ENCODE results near the gene PEX26. TPM values are rescaled to one million over a fixed set of nuclear protein-coding genes. Genes with fewer than 3 reads are reported as not detected.

Gene PEX26
- total RNA-seq, 1 donor from 2014 or later, result 49.7 TPM

GRCh38 chr22:18077087-18077638 is 627 bp upstream of the PEX26 start:
- DNase-seq (ENCODE audit: low spot score), result no peak
- H3K4me1 Mint-ChIP-seq (ENCODE audit: unreplicated experiment), result peaks cover 22% of the 10 kb centered on the region
- peak overlapping the region; percentile 99 for H3K4me3 Mint-ChIP-seq (ENCODE audit: unreplicated experiment)
- peaks cover 29% of the 10 kb centered on the region for H3K36me3 Mint-ChIP-seq (ENCODE audit: low read depth, unreplicated experiment)
- peak overlapping the region; percentile 83 for H3K27ac Mint-ChIP-seq (ENCODE audit: unreplicated experiment)
- H3K9me3 Mint-ChIP-seq (ENCODE audit: unreplicated experiment), result no peaks in the 10 kb centered on the region
- peaks cover 5% of the 10 kb centered on the region for H3K27me3 Mint-ChIP-seq (ENCODE audit: unreplicated experiment)
- TF ChIP-seq, protein P1, sequence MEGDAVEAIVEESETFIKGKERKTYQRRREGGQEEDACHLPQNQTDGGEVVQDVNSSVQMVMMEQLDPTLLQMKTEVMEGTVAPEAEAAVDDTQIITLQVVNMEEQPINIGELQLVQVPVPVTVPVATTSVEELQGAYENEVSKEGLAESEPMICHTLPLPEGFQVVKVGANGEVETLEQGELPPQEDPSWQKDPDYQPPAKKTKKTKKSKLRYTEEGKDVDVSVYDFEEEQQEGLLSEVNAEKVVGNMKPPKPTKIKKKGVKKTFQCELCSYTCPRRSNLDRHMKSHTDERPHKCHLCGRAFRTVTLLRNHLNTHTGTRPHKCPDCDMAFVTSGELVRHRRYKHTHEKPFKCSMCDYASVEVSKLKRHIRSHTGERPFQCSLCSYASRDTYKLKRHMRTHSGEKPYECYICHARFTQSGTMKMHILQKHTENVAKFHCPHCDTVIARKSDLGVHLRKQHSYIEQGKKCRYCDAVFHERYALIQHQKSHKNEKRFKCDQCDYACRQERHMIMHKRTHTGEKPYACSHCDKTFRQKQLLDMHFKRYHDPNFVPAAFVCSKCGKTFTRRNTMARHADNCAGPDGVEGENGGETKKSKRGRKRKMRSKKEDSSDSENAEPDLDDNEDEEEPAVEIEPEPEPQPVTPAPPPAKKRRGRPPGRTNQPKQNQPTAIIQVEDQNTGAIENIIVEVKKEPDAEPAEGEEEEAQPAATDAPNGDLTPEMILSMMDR (IDR thresholded peaks at IDR 0.05; ENCODE audit: unreplicated experiment), result no peak

GRCh38 chr22:18078329-18079041 is 695 bp downstream of the PEX26 start:
- peak; percentile 51 for DNase-seq (ENCODE audit: low spot score)
- peaks cover 22% of the 10 kb centered on the region for H3K4me1 Mint-ChIP-seq (ENCODE audit: unreplicated experiment)
- no peaks in the 10 kb centered on the region for H3K9me3 Mint-ChIP-seq (ENCODE audit: unreplicated experiment)
- peak overlapping the region; percentile 52 for H3K27ac Mint-ChIP-seq (ENCODE audit: unreplicated experiment)
- H3K36me3 Mint-ChIP-seq (ENCODE audit: low read depth, unreplicated experiment), result peaks cover 34% of the 10 kb centered on the region
- H3K27me3 Mint-ChIP-seq (ENCODE audit: unreplicated experiment), result peaks cover 5% of the 10 kb centered on the region
- TF ChIP-seq, protein P1 (IDR thresholded peaks at IDR 0.05; ENCODE audit: unreplicated experiment), result no peak
- H3K4me3 Mint-ChIP-seq (ENCODE audit: unreplicated experiment), result peak overlapping the region; percentile 99

DNA sequence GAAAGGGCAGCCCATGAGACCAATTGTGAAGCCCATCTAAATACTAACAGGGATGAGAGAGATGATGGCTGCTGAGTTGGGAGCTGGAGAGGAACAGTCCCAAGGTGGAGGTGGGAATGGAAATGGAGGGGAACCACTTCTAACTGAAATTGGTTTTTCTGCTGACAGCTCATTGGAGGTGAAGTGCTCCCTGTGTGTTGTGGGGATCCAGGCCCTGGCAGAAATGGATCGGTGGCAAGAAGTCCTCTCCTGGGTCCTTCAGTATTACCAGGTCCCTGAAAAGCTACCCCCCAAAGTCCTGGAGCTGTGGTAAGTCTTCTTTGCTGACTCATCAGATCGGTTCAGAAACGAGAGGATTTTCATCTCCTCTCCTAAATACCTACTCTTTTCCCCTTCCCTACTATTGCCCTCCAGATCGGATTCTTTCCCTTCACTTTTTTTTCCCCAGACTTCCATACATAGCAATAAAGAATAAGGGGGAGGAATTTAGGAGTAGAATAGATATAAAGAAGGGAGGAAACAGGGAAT is 2.0 kb downstream of the PEX26 start:
- peaks cover 39% of the 10 kb centered on the region for H3K36me3 Mint-ChIP-seq (ENCODE audit: low read depth, unreplicated experiment)

GRCh38 chr22:18081416-18081815 is 3.6 kb downstream of the PEX26 start:
- Mint-ChIP-seq H3K9me3 (ENCODE audit: unreplicated experiment) (no peaks in the 10 kb centered on the region), H3K4me3 (ENCODE audit: unreplicated experiment) (no peak overlapping the region), H3K27me3 (ENCODE audit: unreplicated experiment) (peaks cover 4% of the 10 kb centered on the region), H3K4me1 (ENCODE audit: unreplicated experiment) (peaks cover 22% of the 10 kb centered on the region), H3K27ac (ENCODE audit: unreplicated experiment) (no peak overlapping the region), H3K36me3 (ENCODE audit: low read depth, unreplicated experiment) (peaks cover 47% of the 10 kb centered on the region)
- TF ChIP-seq, protein P1 (IDR thresholded peaks at IDR 0.05; ENCODE audit: unreplicated experiment), result no peak
- no peak for DNase-seq (ENCODE audit: low spot score)

More for the DNA sequence above, 2.0 kb downstream of the PEX26 start:
- Mint-ChIP-seq H3K27me3 (ENCODE audit: unreplicated experiment) (peaks cover 4% of the 10 kb centered on the region), H3K4me1 (ENCODE audit: unreplicated experiment) (peaks cover 22% of the 10 kb centered on the region), H3K27ac (ENCODE audit: unreplicated experiment) (peak overlapping the region; percentile 5), H3K4me3 (ENCODE audit: unreplicated experiment) (peak overlapping the region; percentile 76), H3K9me3 (ENCODE audit: unreplicated experiment) (no peaks in the 10 kb centered on the region)
- DNase-seq (ENCODE audit: low spot score), result no peak
- TF ChIP-seq, protein P1 (IDR thresholded peaks at IDR 0.05; ENCODE audit: unreplicated experiment), result no peak

- H3K9me3 Mint-ChIP-seq (ENCODE audit: unreplicated experiment), result no peaks in the 10 kb centered on the region
- no peak overlapping the region for H3K27ac Mint-ChIP-seq (ENCODE audit: unreplicated experiment)
- peaks cover 2% of the 10 kb centered on the region for H3K27me3 Mint-ChIP-seq (ENCODE audit: unreplicated experiment)
- peaks cover 14% of the 10 kb centered on the region for H3K4me1 Mint-ChIP-seq (ENCODE audit: unreplicated experiment)
- no peak for DNase-seq (ENCODE audit: low spot score)
- H3K4me3 Mint-ChIP-seq (ENCODE audit: unreplicated experiment), result no peak overlapping the region
- TF ChIP-seq, protein P1 (IDR thresholded peaks at IDR 0.05; ENCODE audit: unreplicated experiment), result no peak
- peaks cover 44% of the 10 kb centered on the region for H3K36me3 Mint-ChIP-seq (ENCODE audit: low read depth, unreplicated experiment)
These were observed 4.7 kb downstream of the PEX26 start for GRCh38 chr22:18082467-18082866.
